Stomach (tissue), 19 donors: ENCODE measurements around the gene C1orf52. TPM values are rescaled to one million over a fixed set of nuclear protein-coding genes. Genes with fewer than 3 reads are reported as not detected.

Experiments used
- DNase-seq, 2 donors: peaks; one replicate each; pipeline versions ENCODE4 v3.0.0 to v3.0.0-alpha.2; 2013 to 2019
- H3K27ac ChIP-seq, 5 donors: fragments of 200-600 bp in 4 of 5; sonication (generic) in 4 of 5; one replicate each; pipeline ENCODE4 v1.5.1; 2013 to 2019; ENCODE audit warnings: mild to moderate bottlenecking in 1 of 5, moderate library complexity in 1 of 5
- H3K27me3 ChIP-seq, 3 donors: fragments of 200-600 bp; sonication (generic); one replicate each; pipeline ENCODE4 v1.5.1; 2017 to 2019; ENCODE audit warnings: mixed run types in 1 of 3
- H3K36me3 ChIP-seq, 4 donors: fragments of 200-600 bp; sonication (generic); 1 replicate in 3 of 4; 2 replicates in 1 of 4; pipeline ENCODE4 v1.5.1; 2016 to 2019
- H3K4me1 ChIP-seq, 4 donors: fragments of 200-600 bp; sonication (generic); one replicate each; pipeline ENCODE4 v1.5.1; 2016 to 2019
- H3K4me3 ChIP-seq, 4 donors: fragments of 200-600 bp; sonication (generic) in 3 of 4; one replicate each; pipeline ENCODE4 v1.5.1; 2016 to 2019; ENCODE audit warnings: mild to moderate bottlenecking in 1 of 4
- H3K9me3 ChIP-seq, 4 donors: fragments of 200-600 bp; sonication (generic); one replicate each; pipeline ENCODE4 v1.5.1; 2016 to 2019
- CTCF ChIP-seq, 7 experiments: fragments of 450-650 bp in 4 of 7; fragments of 200-600 bp in 3 of 7; sonication (generic) in 3 of 7; IDR thresholded peaks; one replicate each; pipeline ENCODE4 v1.5.1; 2016 to 2019; ENCODE audit warnings: antibody characterized with exemption in 7 of 7, control low read depth in 2 of 7, mild to moderate bottlenecking in 1 of 7
- EP300 ChIP-seq: sonication (generic); formaldehyde crosslinking; IDR thresholded peaks from one replicate; pipeline ENCODE4 v1.6.1; 2017; ENCODE audit warnings: antibody characterized with exemption
- POLR2A ChIP-seq, 4 donors: fragments of 450-650 bp; IDR thresholded peaks; one replicate each; pipeline ENCODE4 v1.6.1; 2016; ENCODE audit warnings: antibody characterized with exemption in 4 of 4, control low read depth in 2 of 4, mild to moderate bottlenecking in 1 of 4, moderate library complexity in 1 of 4
- POLR2AphosphoS5 ChIP-seq, 3 donors: sonication (generic); formaldehyde crosslinking; IDR thresholded peaks; one replicate each; pipeline ENCODE4 v1.6.1; 2016; ENCODE audit warnings: antibody characterized with exemption in 3 of 3
- WGBS, 5 donors: extraction: QIAGEN DNeasy Blood & Tissue Kit in 3 of 5; methylation state at CpG; one replicate each; pipeline versions ENCODE4 v1.1.5 to v1.1.7; 2013 to 2018; 5-methylcytosine and 5-hydroxymethylcytosine counted together
- intact Hi-C: fragments of 100-400 bp; cut with DNase I; formaldehyde crosslinking; loops from one replicate; pipeline ENCODE4 v1.15.1; 2023; ENCODE audit warnings: low total_unique reads
- long read RNA-seq, 10 donors: transcript quantifications; one replicate each; lab custom pipeline, GENCODE V29; 2026
- polyA plus RNA-seq, 3 donors: library from polyadenylated mRNA; stranded (reverse); fragments of 200-250 nt; gene quantifications; one replicate each; pipeline ENCODE4 v1.2.3, GENCODE V29; 2013
- total RNA-seq, 5 donors: library from RNA; depleted of rRNA; stranded (reverse); fragments of >200 nt; gene quantifications; one replicate each; pipeline versions ENCODE4 v1.1.0 to v1.2.3, GENCODE V29; 2014 to 2016
- donor health status: healthy with polysubstance abuse.
- donor health status: Bipolar disorder and iron deficiency.
- donor health status: healthy.

The C1orf52 gene
- total RNA-seq, result 10 to 100 TPM in 3 of 5 donors, 1 to 10 TPM in 2; 5.8 to 39.3 (median 23.5) TPM
- polyA plus RNA-seq, result 10 to 100 TPM; 11.1 to 16.8 (median 11.9) TPM
- long read RNA-seq, donor 1, transcript C1orf52-201 (4 exons, 3,391 nt), result major isoform, 5 of 9 reads
- long read RNA-seq, donor 1, partial matches to known transcripts, result 0 of 9 reads
- long read RNA-seq, donor 1, other reads (novel, unspliced or antisense), result 0 of 9 reads
- long read RNA-seq, donor 2, transcript C1orf52-201 (4 exons, 3,391 nt), result major isoform, 8 of 11 reads
- long read RNA-seq, donor 2, partial matches to known transcripts, result 0 of 11 reads
- long read RNA-seq, donor 2, other reads (novel, unspliced or antisense), result 0 of 11 reads
- long read RNA-seq, donor 3, partial matches to known transcripts, result 8 of 14 reads
- long read RNA-seq, donor 3, other reads (novel, unspliced or antisense), result 0 of 14 reads
- long read RNA-seq, donor 4, partial matches to known transcripts, result 0 of 2 reads
- long read RNA-seq, donor 4, other reads (novel, unspliced or antisense), result 0 of 2 reads
- long read RNA-seq, donor 5, transcript C1orf52-201 (4 exons, 3,391 nt), result major isoform, 11 of 19 reads
- long read RNA-seq, donor 5, transcript C1orf52-203 (3 exons, 1,219 nt), result minor isoform, 8 of 19 reads
- long read RNA-seq, donor 5, partial matches to known transcripts, result 0 of 19 reads
- long read RNA-seq, donor 5, other reads (novel, unspliced or antisense), result 0 of 19 reads
- long read RNA-seq, donor 6, result 0 reads
- long read RNA-seq, donor 7, transcript C1orf52-203 (3 exons, 1,219 nt), result major isoform, 5 of 21 reads
- long read RNA-seq, donor 7, transcript C1orf52-201 (4 exons, 3,391 nt), result major isoform, 5 of 21 reads
- long read RNA-seq, donor 7, partial matches to known transcripts, result 11 of 21 reads
- long read RNA-seq, donor 7, other reads (novel, unspliced or antisense), result 0 of 21 reads
- long read RNA-seq, donor 8, transcript C1orf52-201 (4 exons, 3,391 nt), result major isoform, 15 of 22 reads
- long read RNA-seq, donor 8, transcript C1orf52-203 (3 exons, 1,219 nt), result minor isoform, 7 of 22 reads
- long read RNA-seq, donor 8, partial matches to known transcripts, result 0 of 22 reads
- long read RNA-seq, donor 8, other reads (novel, unspliced or antisense), result 0 of 22 reads
- long read RNA-seq, donor 9, transcript C1orf52-201 (4 exons, 3,391 nt), result major isoform, 11 of 20 reads
- long read RNA-seq, donor 9, transcript C1orf52-203 (3 exons, 1,219 nt), result minor isoform, 9 of 20 reads
- long read RNA-seq, donor 9, partial matches to known transcripts, result 0 of 20 reads
- long read RNA-seq, donor 9, other reads (novel, unspliced or antisense), result 0 of 20 reads
- long read RNA-seq, donor 10, partial matches to known transcripts, result 5 of 7 reads
- long read RNA-seq, donor 10, other reads (novel, unspliced or antisense), result 0 of 7 reads

- H3K27me3 ChIP-seq, result no peaks in the 10 kb centered on the region
- H3K4me1 ChIP-seq, result peaks cover 21 to 65% (median 40%) of the 10 kb centered on the region in 4 donors
- H3K36me3 ChIP-seq, result peaks cover 5 to 29% (median 24%) of the 10 kb centered on the region in 4 donors
- H3K9me3 ChIP-seq, result no peaks in the 10 kb centered on the region
- WGBS, 5 donors, result 0 to 1% (median 1%) methylated on average over 44 to 65 of the region's 65 CpGs
- H3K27ac ChIP-seq, result peak within 1 kb of the TSS; percentile 86 to 89 (median 88)
- peak within 1 kb of the TSS; percentile 87 to 97 (median 90) for H3K4me3 ChIP-seq
- peak; percentile 95 to 98 for DNase-seq
- intact Hi-C loops, result loop anchor here (10.0 kb wide), 1 partner anchor 315 kb away; no protein-coding TSS in a partner anchor
- peak; percentile 71 to 94 (median 75) for TF ChIP-seq POLR2AphosphoS5 (IDR thresholded peaks at IDR 0.05)
- no peak for TF ChIP-seq POLR2A (IDR thresholded peaks at IDR 0.05)
- TF ChIP-seq CTCF (IDR thresholded peaks at IDR 0.05), result peak in 6 of 7 experiments; percentile 89 to 99 (median 98)
- TF ChIP-seq EP300, result no peak
Observed at GRCh38 chr1:85259118-85259911, at the start of gene C1orf52. Gene C1orf52, minus strand, starts transcription at chr1:85259662. Its CDS starts 29 bp downstream, at chr1:85259633.

DNA sequence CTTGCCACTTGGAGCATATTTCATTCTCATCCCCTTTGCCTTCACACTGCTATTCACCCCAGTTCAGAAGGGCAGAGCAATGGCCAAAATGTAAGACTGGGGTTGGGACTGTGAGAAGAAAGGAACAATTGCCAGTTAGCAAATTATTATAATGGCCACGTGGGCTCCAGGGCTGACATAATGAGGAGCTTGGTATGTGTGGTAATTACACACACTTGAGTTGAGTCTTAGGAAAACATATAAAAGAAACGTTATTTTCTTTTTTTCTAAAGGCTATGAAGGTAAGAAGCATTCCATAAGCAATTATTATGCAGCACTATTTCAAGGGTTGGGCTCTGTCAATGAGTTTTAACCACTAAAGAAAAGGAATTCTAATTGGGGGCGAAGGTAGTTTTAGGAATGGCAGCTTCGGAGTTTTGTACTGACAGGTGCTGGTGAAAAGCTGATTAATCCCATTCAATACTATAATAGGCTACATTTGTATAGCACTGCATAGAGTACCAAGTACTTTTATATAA is 49.4 kb upstream of the C1orf52 start:
- Histone ChIP-seq H3K9me3 (no peaks in the 10 kb centered on the region), H3K36me3 (no peaks in the 10 kb centered on the region), H3K27ac (no peak overlapping the region), H3K4me1 (peaks cover 0 to 14% (median 12%) of the 10 kb centered on the region in 4 donors), H3K27me3 (peaks cover 0 to 7% (median 0%) of the 10 kb centered on the region in 3 donors), H3K4me3 (no peak overlapping the region)
- no peak for TF ChIP-seq CTCF (IDR thresholded peaks at IDR 0.05)
- TF ChIP-seq POLR2A (IDR thresholded peaks at IDR 0.05), result no peak
- TF ChIP-seq EP300, result no peak
- TF ChIP-seq POLR2AphosphoS5 (IDR thresholded peaks at IDR 0.05), result no peak
- intact Hi-C loops, result loop anchor here (5.0 kb wide), 1 partner anchor 383 kb away; no protein-coding TSS in a partner anchor
- 66 to 78% (median 71%) methylated on average over 4 of the region's 4 CpGs for WGBS, 5 donors
- no peak for DNase-seq

GRCh38 chr1:85307987-85308832 is 48.7 kb upstream of the C1orf52 start:
- no peaks in the 10 kb centered on the region for H3K36me3 ChIP-seq
- DNase-seq, result peak; percentile 90 to 96
- H3K4me1 ChIP-seq, result peaks cover 0 to 14% (median 12%) of the 10 kb centered on the region in 4 donors
- WGBS, 5 donors, result 18 to 22% (median 19%) methylated on average over 27 of the region's 27 CpGs
- TF ChIP-seq POLR2AphosphoS5 (IDR thresholded peaks at IDR 0.05) (peak in 1 of 3 donors; percentile 72), POLR2A (IDR thresholded peaks at IDR 0.05) (no peak), EP300 (no peak), CTCF (IDR thresholded peaks at IDR 0.05) (peak in 5 of 7 experiments; percentile 88 to 98 (median 94))
- intact Hi-C loops, result loop anchor here (5.0 kb wide), 1 partner anchor 384 kb away; no protein-coding TSS in a partner anchor
- H3K27me3 ChIP-seq, result peaks cover 0 to 7% (median 0%) of the 10 kb centered on the region in 3 donors
- H3K27ac ChIP-seq, result peak overlapping the region in 1 of 5 donors; percentile 39
- H3K4me3 ChIP-seq, result no peak overlapping the region
- no peaks in the 10 kb centered on the region for H3K9me3 ChIP-seq
